ENCODE results near the gene ADAP1.

GRCh38 chr7:918118-918425 lies 36.4 kb downstream of the ADAP1 start:
- TF ChIP-seq CTCF (IDR thresholded peaks at IDR 0.05; ENCODE audit: control extremely low read depth in 1 of 3, insufficient read depth in 1 of 3, low read depth in 1 of 3, low read length in 3 of 3) (no peak), TAF1 (IDR thresholded peaks at IDR 0.05; ENCODE audit: low read depth, low read length) (no peak), EGR1 (IDR thresholded peaks at IDR 0.05; ENCODE audit: borderline replicate concordance, low read depth, low read length) (no peak), SP4 (IDR thresholded peaks at IDR 0.05; ENCODE audit: low read length) (no peak)
